ENCODE results near the gene ELK4. TPM values are rescaled to one million over a fixed set of nuclear protein-coding genes. Genes with fewer than 3 reads are reported as not detected.

ELK4 gene
- total RNA-seq, 6 experiments from 2014 or later, result 15.1 to 39.2 (median 26.9) TPM

GRCh38 chr1:205677167-205677566 lies 45.4 kb upstream of the ELK4 start:
- Histone ChIP-seq H3K27ac (peak overlapping the region; percentile 18 to 73 (median 69)), H3K4me1 (peaks cover 0 to 64% (median 31%) of the 10 kb centered on the region in 4 donors)

GRCh38 chr1:205676597-205676996 lies 44.8 kb upstream of the ELK4 start:
- Histone ChIP-seq H3K4me1 (peaks cover 0 to 70% (median 34%) of the 10 kb centered on the region in 4 donors), H3K9me3 (no peaks in the 10 kb centered on the region), H3K27ac (peak overlapping the region; percentile 29 to 73 (median 69)), H3K36me3 (no peaks in the 10 kb centered on the region), H3K27me3 (no peaks in the 10 kb centered on the region), H3K4me3 (peak overlapping the region in 1 of 3 donors; percentile 15)
- DNase-seq (no peak), ATAC-seq (peak in 2 of 4 donors; percentile 3 to 7)
- TF ChIP-seq CTCF (IDR thresholded peaks at IDR 0.05) (no peak), POLR2A (IDR thresholded peaks at IDR 0.05) (no peak)
- WGBS (ENCODE audit: insufficient coverage, low coverage, low lambda C conversion rate, missing lambda C conversion rate), result 31% methylated on average over 2 of the region's 3 CpGs
- intact Hi-C loops (cut with DNase I), result no loop called here

More at GRCh38 chr1:205677167-205677566, 45.4 kb upstream of the ELK4 start:
- WGBS (ENCODE audit: insufficient coverage, low coverage, low lambda C conversion rate, missing lambda C conversion rate), result 6% methylated on average over 4 of the region's 5 CpGs
- H3K9me3 ChIP-seq, result no peaks in the 10 kb centered on the region
- no peaks in the 10 kb centered on the region for H3K27me3 ChIP-seq
- H3K36me3 ChIP-seq, result no peaks in the 10 kb centered on the region
- TF ChIP-seq CTCF (IDR thresholded peaks at IDR 0.05), result no peak
- no peak for TF ChIP-seq POLR2A (IDR thresholded peaks at IDR 0.05)
- DNase-seq (no peak), ATAC-seq (no peak)
- H3K4me3 ChIP-seq, result peak overlapping the region in 1 of 3 donors; percentile 8
- intact Hi-C loops (cut with DNase I), result no loop called here

- Histone ChIP-seq H3K27ac (peak overlapping the region; percentile 29 to 69 (median 31)), H3K4me1 (peaks cover 0 to 73% (median 35%) of the 10 kb centered on the region in 4 donors), H3K27me3 (no peaks in the 10 kb centered on the region), H3K4me3 (peak overlapping the region in 2 of 3 donors; percentile 2 to 23), H3K36me3 (no peaks in the 10 kb centered on the region), H3K9me3 (no peaks in the 10 kb centered on the region)
- DNase-seq (peak; percentile 48 to 82 (median 74)), ATAC-seq (peak; percentile 43 to 62 (median 54))
- TF ChIP-seq POLR2A (IDR thresholded peaks at IDR 0.05), result no peak
- TF ChIP-seq CTCF (IDR thresholded peaks at IDR 0.05), result no peak
- intact Hi-C loops (cut with DNase I), result no loop called here
- WGBS (ENCODE audit: insufficient coverage, low coverage, low lambda C conversion rate, missing lambda C conversion rate), result 10% methylated on average over 4 of the region's 5 CpGs
These were observed 44.2 kb upstream of the ELK4 start for GRCh38 chr1:205676002-205676401.

GRCh38 chr1:205675247-205675646 lies 43.4 kb upstream of the ELK4 start:
- Histone ChIP-seq H3K4me1 (peaks cover 0 to 77% (median 37%) of the 10 kb centered on the region in 4 donors), H3K36me3 (no peaks in the 10 kb centered on the region), H3K4me3 (no peak overlapping the region), H3K27me3 (no peaks in the 10 kb centered on the region), H3K9me3 (no peaks in the 10 kb centered on the region), H3K27ac (peak overlapping the region in 2 of 3 donors; percentile 29 to 69)
- TF ChIP-seq POLR2A (IDR thresholded peaks at IDR 0.05) (no peak), CTCF (IDR thresholded peaks at IDR 0.05) (no peak)
- 89% methylated on average over 3 of the region's 4 CpGs for WGBS (ENCODE audit: insufficient coverage, low coverage, low lambda C conversion rate, missing lambda C conversion rate)
- DNase-seq (no peak), ATAC-seq (no peak)
- intact Hi-C loops (cut with DNase I), result no loop called here
